Panc1 (cell line): ENCODE data around the gene CCNK. TPM values are rescaled to one million over a fixed set of nuclear protein-coding genes. Genes with fewer than 3 reads are reported as not detected.

ENCODE experiments used
- ATAC-seq: fragments of 200-7000 bp; cut with Tn5 transposase; 2 replicates; pipeline ENCODE4 v1.9.1; 2020; ENCODE audit warnings: mild to moderate bottlenecking, moderate library complexity
- BruUV-seq: library from RNA; stranded (reverse); fragments of 400-500 nt; replicated peaks from 2 replicates; lab custom pipeline; 2021; lab: Mats Ljungman, UMichigan
- CTCF ChIA-PET: fragments of 300-600 bp; sonication (Branson Sonifier 250); formaldehyde crosslinking; loops from one replicate; lab custom pipeline; 2022; ENCODE audit warnings: antibody characterized with exemption; lab: Charles Lee
- POLR2A ChIA-PET: fragments of 300-600 bp; sonication (Branson Sonifier 250); formaldehyde crosslinking; loops from one replicate; lab custom pipeline; 2022; ENCODE audit warnings: antibody characterized with exemption; lab: Charles Lee
- DNase-seq: peaks from one replicate; pipeline ENCODE4 v3.0.0-alpha.2; 2010; ENCODE audit warnings: low read depth, low spot score
- H3K27ac ChIP-seq: 2 replicates; pipeline ENCODE4 v1.5.1; 2011; ENCODE audit warnings: mild to moderate bottlenecking, low read length, inconsistent platforms
- H3K27me3 ChIP-seq: fragments of 200-500 bp; sonication (Bioruptor generic); 2 replicates; pipeline ENCODE4 v1.6.0; 2014; ENCODE audit warnings: low read length, inconsistent platforms; ENCODE audit not compliant: control insufficient read depth, insufficient read depth
- H3K36me3 ChIP-seq: fragments of 200-500 bp; sonication (Bioruptor generic); 2 replicates; pipeline ENCODE4 v1.5.1; 2014; ENCODE audit warnings: inconsistent platforms, mild to moderate bottlenecking, low read length, moderate library complexity; ENCODE audit not compliant: control insufficient read depth, insufficient read depth
- H3K4me1 ChIP-seq: 2 replicates; pipeline ENCODE4 v1.5.1; 2011; ENCODE audit warnings: inconsistent platforms, mild to moderate bottlenecking, low read length, moderate library complexity; ENCODE audit not compliant: control insufficient read depth, insufficient read depth
- H3K4me3 ChIP-seq, 2 experiments: 2 replicates each; pipeline ENCODE4 v1.5.1; 2011 to 2012; ENCODE audit warnings: low read depth in 2 of 2, low read length in 2 of 2, mild to moderate bottlenecking in 2 of 2, inconsistent platforms in 1 of 2, moderate library complexity in 1 of 2
- H3K9me3 ChIP-seq: fragments of 200-500 bp; sonication (Bioruptor generic); 2 replicates; pipeline ENCODE4 v1.5.1; 2014; ENCODE audit warnings: low read depth, mild to moderate bottlenecking, inconsistent platforms, low read length, moderate library complexity; ENCODE audit not compliant: control insufficient read depth, insufficient read depth
- POLR2AphosphoS5 ChIP-seq: IDR thresholded peaks from 2 replicates; pipeline ENCODE4 v1.6.1; 2012; ENCODE audit warnings: mild to moderate bottlenecking, low read depth, low read length, moderate library complexity
- SIN3A ChIP-seq: IDR thresholded peaks from 2 replicates; pipeline ENCODE4 v1.6.1; 2012; ENCODE audit warnings: low read depth, mild to moderate bottlenecking, low read length, moderate library complexity, borderline replicate concordance; ENCODE audit not compliant: insufficient read depth
- TCF7L2 ChIP-seq: IDR thresholded peaks from 2 replicates; pipeline ENCODE4 v1.6.1; 2011; ENCODE audit warnings: mild to moderate bottlenecking, low read depth, low read length, inconsistent platforms
- in situ Hi-C: cut with HindIII; loops from 2 replicates; pipeline ENCODE4 v1.10.0; 2016; ENCODE audit warnings: low sequenced_read_pairs, low pct_unique_long_range_greater_than_20kb
- intact Hi-C: fragments of 100-400 bp; cut with micrococcal nuclease; formaldehyde crosslinking; loops from one replicate; pipeline ENCODE4 v1.10.0; 2022; ENCODE audit not compliant: unreplicated experiment
- total RNA-seq: library from RNA; stranded (reverse); gene quantifications from one replicate; pipeline ENCODE4 v1.2.1, GENCODE V29; 2021; ENCODE audit not compliant: unreplicated experiment
- TF ChIP-seq, protein P1 (sequence below), 2 experiments: IDR thresholded peaks; 2 replicates each; pipeline ENCODE4 v1.6.1; 2011 to 2012; ENCODE audit warnings: low read depth in 2 of 2, control low read depth in 1 of 2, low read length in 1 of 2, mild to moderate bottlenecking in 1 of 2, moderate library complexity in 1 of 2; ENCODE audit not compliant: insufficient read depth in 1 of 2
- TF ChIP-seq, protein P2 (sequence below): fragments of 450-650 bp; IDR thresholded peaks from 2 replicates; pipeline ENCODE4 v1.5.1; 2017; ENCODE audit warnings: mild to moderate bottlenecking

CCNK gene
- total RNA-seq, 1 experiment from 2014 or later, result 47.8 TPM

DNA sequence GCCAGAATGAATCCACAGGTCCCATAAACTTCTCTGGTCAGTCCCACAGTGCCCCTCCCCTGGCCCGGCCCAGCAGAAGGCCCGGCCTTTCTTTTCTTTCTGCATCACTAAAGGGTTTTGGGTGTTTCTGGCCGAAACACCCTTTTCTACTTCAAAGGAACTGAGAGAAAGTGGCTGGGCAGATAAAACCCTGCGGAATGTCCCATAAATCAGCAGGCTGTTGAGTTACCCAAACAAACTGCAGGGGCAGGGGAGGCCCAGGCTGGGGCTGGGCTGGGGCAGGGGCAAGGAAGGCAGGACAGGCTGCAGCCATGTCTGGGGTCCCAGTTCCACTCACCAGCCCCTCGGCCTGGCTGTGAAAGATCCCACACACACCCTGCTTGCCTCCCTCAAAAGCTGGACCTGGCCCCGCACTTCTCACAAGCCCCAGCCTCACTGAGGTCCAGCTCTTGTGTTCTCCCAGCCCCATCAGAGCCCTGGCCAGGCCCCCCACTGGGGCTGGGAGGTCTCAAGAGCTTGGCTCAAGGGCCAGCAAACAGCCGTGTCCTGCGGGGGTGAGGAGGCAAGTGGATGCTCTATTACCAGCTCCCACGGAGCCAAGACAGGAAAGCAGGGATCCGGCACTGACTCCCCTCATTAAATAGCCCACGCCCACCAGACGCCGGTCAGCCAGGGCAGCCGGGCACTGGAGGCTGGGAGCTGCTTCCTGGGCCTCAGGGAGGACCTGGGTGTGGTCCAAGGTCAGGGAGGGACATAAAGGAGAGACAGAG is 41.9 kb downstream of the CCNK start:
- no TSS peak for BruUV-seq
- ChIA-PET CTCF (interaction anchor here (0.5 to 1.4 kb wide), 2 partner anchors 11 to 51 kb away, joined by 3 to 5 read pairs; no protein-coding TSS in a partner anchor), POLR2A (interaction anchor here (0.6 kb wide), 1 partner anchor 46 kb away, joined by 3 read pairs; no protein-coding TSS in a partner anchor)
- H3K4me1 ChIP-seq, result peaks cover 80% of the 10 kb centered on the region
- peak overlapping the region; percentile 81 for H3K27ac ChIP-seq
- TF ChIP-seq, protein P1, sequence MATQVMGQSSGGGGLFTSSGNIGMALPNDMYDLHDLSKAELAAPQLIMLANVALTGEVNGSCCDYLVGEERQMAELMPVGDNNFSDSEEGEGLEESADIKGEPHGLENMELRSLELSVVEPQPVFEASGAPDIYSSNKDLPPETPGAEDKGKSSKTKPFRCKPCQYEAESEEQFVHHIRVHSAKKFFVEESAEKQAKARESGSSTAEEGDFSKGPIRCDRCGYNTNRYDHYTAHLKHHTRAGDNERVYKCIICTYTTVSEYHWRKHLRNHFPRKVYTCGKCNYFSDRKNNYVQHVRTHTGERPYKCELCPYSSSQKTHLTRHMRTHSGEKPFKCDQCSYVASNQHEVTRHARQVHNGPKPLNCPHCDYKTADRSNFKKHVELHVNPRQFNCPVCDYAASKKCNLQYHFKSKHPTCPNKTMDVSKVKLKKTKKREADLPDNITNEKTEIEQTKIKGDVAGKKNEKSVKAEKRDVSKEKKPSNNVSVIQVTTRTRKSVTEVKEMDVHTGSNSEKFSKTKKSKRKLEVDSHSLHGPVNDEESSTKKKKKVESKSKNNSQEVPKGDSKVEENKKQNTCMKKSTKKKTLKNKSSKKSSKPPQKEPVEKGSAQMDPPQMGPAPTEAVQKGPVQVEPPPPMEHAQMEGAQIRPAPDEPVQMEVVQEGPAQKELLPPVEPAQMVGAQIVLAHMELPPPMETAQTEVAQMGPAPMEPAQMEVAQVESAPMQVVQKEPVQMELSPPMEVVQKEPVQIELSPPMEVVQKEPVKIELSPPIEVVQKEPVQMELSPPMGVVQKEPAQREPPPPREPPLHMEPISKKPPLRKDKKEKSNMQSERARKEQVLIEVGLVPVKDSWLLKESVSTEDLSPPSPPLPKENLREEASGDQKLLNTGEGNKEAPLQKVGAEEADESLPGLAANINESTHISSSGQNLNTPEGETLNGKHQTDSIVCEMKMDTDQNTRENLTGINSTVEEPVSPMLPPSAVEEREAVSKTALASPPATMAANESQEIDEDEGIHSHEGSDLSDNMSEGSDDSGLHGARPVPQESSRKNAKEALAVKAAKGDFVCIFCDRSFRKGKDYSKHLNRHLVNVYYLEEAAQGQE (IDR thresholded peaks at IDR 0.05; ENCODE audit: insufficient read depth in 1 of 2, low read depth in 2 of 2, low read length in 1 of 2), result no peak
- TF ChIP-seq, protein P2, sequence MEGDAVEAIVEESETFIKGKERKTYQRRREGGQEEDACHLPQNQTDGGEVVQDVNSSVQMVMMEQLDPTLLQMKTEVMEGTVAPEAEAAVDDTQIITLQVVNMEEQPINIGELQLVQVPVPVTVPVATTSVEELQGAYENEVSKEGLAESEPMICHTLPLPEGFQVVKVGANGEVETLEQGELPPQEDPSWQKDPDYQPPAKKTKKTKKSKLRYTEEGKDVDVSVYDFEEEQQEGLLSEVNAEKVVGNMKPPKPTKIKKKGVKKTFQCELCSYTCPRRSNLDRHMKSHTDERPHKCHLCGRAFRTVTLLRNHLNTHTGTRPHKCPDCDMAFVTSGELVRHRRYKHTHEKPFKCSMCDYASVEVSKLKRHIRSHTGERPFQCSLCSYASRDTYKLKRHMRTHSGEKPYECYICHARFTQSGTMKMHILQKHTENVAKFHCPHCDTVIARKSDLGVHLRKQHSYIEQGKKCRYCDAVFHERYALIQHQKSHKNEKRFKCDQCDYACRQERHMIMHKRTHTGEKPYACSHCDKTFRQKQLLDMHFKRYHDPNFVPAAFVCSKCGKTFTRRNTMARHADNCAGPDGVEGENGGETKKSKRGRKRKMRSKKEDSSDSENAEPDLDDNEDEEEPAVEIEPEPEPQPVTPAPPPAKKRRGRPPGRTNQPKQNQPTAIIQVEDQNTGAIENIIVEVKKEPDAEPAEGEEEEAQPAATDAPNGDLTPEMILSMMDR, result no peak
- TF ChIP-seq SIN3A (no peak), TCF7L2 (peak; percentile 92)
- no peak overlapping the region for H3K4me3 ChIP-seq
- in situ Hi-C loops (no loop called here), intact Hi-C loops (loop anchor here (2.0 kb wide), 1 partner anchor 32 kb away; no protein-coding TSS in a partner anchor)
- ATAC-seq (peak; percentile 20; the same call in 1 of the 2 replicates), DNase-seq (no peak)
- H3K27me3 ChIP-seq, result no peaks in the 10 kb centered on the region
- H3K9me3 ChIP-seq, result no peaks in the 10 kb centered on the region
- no peaks in the 10 kb centered on the region for H3K36me3 ChIP-seq

DNA sequence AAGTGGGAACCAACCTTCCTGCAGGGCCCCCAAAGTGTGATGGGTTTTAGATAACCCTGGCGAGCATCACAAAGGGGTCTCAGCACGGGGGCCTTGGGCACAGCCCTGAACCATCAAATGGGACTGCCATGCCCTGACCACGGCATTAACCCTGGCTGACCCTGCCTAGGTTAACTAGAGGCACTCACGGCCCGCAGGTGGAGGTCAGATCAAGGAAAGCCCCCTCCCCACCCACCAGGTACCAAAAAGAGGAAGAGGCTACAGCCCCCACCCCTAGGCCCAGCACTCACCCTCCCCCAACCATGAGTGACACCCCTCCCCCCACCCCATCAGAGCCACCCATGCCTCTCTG is 42.5 kb downstream of the CCNK start:
- in situ Hi-C loops (no loop called here), intact Hi-C loops (loop anchor here (2.0 kb wide), 1 partner anchor 31 kb away; no protein-coding TSS in a partner anchor)
- DNase-seq (no peak), ATAC-seq (no peak)
- H3K9me3 ChIP-seq, result no peaks in the 10 kb centered on the region
- ChIA-PET CTCF (no interaction called here), POLR2A (interaction anchor here (0.6 kb wide), 1 partner anchor 46 kb away, joined by 3 read pairs; no protein-coding TSS in a partner anchor)
- peak overlapping the region; percentile 81 for H3K27ac ChIP-seq
- H3K4me3 ChIP-seq, result no peak overlapping the region
- TF ChIP-seq POLR2AphosphoS5 (no peak), SIN3A (no peak), TCF7L2 (no peak)
- TF ChIP-seq, protein P1 (IDR thresholded peaks at IDR 0.05; ENCODE audit: insufficient read depth in 1 of 2, low read depth in 2 of 2, low read length in 1 of 2), result no peak
- TF ChIP-seq, protein P2, result no peak
- no peaks in the 10 kb centered on the region for H3K27me3 ChIP-seq
- no TSS peak for BruUV-seq
- no peaks in the 10 kb centered on the region for H3K36me3 ChIP-seq
- peaks cover 80% of the 10 kb centered on the region for H3K4me1 ChIP-seq
